K562 (cell line): ENCODE results near the gene CCDC159.

Experiments
- BHLHE40 ChIP-seq: IDR thresholded peaks from 2 replicates; pipeline ENCODE4 v1.6.1; 2011; ENCODE audit warnings: low read length, improper control_type of control experiment
- EP300 ChIP-seq: IDR thresholded peaks from 2 replicates; pipeline ENCODE4 v1.6.1; 2012; ENCODE audit warnings: low read length, improper control_type of control experiment
- EZH2 ChIP-seq: IDR thresholded peaks from 2 replicates; pipeline ENCODE4 v1.6.1; 2012; ENCODE audit warnings: low read depth, mild to moderate bottlenecking, inconsistent platforms, low read length, borderline replicate concordance
- GABPA ChIP-seq: fragments of 200-800 bp; sonication (Bioruptor generic); conservative IDR thresholded peaks from 2 replicates; pipeline ENCODE4 v1.6.1; 2016; ENCODE audit warnings: low read depth, missing genetic modification characterization, missing compliant biosample characterization
- JUNB ChIP-seq: fragments of 450-650 bp; formaldehyde crosslinking; conservative IDR thresholded peaks from 2 replicates; pipeline ENCODE4 v1.4.0; 2020; ENCODE audit warnings: mild to moderate bottlenecking
- L3MBTL2 ChIP-seq: fragments of 450-650 bp; IDR thresholded peaks from 2 replicates; pipeline ENCODE4 v1.6.1; 2016; ENCODE audit warnings: mild to moderate bottlenecking, moderate library complexity
- MTA3 ChIP-seq: fragments of 450-650 bp; formaldehyde crosslinking; IDR thresholded peaks from 2 replicates; pipeline ENCODE4 v1.6.1; 2017; ENCODE audit warnings: mild to moderate bottlenecking, borderline replicate concordance
- NR1H2 ChIP-seq: sonication (generic); formaldehyde crosslinking; IDR thresholded peaks from 2 replicates; pipeline ENCODE4 v1.4.0; 2020; ENCODE audit warnings: mild to moderate bottlenecking, missing genetic modification reagents
- SMC3 ChIP-seq: conservative IDR thresholded peaks from 2 replicates; pipeline ENCODE4 v1.6.1; 2011; ENCODE audit warnings: low read depth, low read length, improper control_type of control experiment; ENCODE audit not compliant: insufficient read depth
- SOX6 ChIP-seq: fragments of 450-650 bp; IDR thresholded peaks from 2 replicates; pipeline ENCODE4 v1.6.1; 2014; ENCODE audit warnings: mild to moderate bottlenecking
- STAG1 ChIP-seq: sonication (generic); formaldehyde crosslinking; IDR thresholded peaks from 2 replicates; pipeline ENCODE4 v1.5.0; 2020; ENCODE audit warnings: missing genetic modification reagents, borderline replicate concordance
- ZNF644 ChIP-seq: fragments of 200-800 bp; sonication (Bioruptor generic); IDR thresholded peaks from 2 replicates; pipeline ENCODE4 v1.6.1; 2016; ENCODE audit warnings: low read depth, missing genetic modification characterization, missing compliant biosample characterization
- TF ChIP-seq, protein P1 (sequence below): fragments of 450-650 bp; formaldehyde crosslinking; IDR thresholded peaks from 2 replicates; pipeline ENCODE4 v1.4.0; 2022; ENCODE audit warnings: missing genetic modification characterization

DNA sequence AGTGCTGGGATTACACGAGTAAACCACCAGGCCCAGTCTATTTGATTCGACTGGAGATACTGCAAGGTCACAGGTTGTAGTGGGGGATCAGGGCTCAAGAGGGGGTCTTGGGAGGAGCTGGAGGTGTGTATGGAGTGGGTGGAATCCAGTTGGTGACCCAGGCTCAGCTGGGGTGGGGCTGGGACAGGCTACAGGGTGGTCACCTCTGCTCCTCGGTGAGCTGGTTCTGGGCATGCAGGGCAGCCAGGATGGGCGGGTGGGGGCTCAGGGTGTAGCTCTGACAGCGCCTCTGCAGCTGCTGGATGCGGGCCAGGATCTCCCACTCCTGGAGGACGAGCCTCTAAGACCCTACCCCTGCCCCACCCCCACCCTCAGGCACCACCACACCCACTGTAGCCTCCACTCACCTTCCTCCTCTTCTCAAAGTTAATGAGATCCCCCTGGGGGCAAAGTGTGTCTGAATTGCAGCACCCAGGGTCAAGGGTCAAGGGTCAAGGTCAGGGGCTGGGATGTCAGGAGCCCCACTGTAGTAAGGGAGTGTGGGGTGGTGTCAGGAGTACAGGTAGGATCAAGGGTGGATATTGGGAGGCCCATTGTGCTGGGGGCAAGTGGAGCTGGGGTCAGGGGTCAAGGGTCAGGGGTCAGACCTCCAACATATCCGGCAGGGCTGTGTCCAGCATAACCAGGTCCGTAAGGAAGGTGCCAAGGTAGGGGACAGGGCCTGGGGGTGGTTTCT, 55.7 kb downstream of the CCDC159 start:
- TF ChIP-seq ZNF644 (tag) (no peak), SMC3 (no peak), EZH2 (no peak), EP300 (no peak), MTA3 (no peak), NR1H2 (CRISPR knock-in tag) (no peak), L3MBTL2 (no peak), JUNB (CRISPR knock-in tag) (no peak), GABPA (tag) (no peak), SOX6 (no peak), STAG1 (no peak), BHLHE40 (no peak)
- TF ChIP-seq, protein P1, sequence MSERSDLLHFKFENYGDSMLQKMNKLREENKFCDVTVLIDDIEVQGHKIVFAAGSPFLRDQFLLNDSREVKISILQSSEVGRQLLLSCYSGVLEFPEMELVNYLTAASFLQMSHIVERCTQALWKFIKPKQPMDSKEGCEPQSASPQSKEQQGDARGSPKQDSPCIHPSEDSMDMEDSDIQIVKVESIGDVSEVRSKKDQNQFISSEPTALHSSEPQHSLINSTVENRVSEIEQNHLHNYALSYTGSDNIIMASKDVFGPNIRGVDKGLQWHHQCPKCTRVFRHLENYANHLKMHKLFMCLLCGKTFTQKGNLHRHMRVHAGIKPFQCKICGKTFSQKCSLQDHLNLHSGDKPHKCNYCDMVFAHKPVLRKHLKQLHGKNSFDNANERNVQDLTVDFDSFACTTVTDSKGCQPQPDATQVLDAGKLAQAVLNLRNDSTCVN (CRISPR knock-in tag), result no peak
